Muscle layer of colon (tissue), 2 donors: ENCODE results near the gene GPR143.

ENCODE experiments used
- H3K27ac ChIP-seq: one replicate; pipeline ENCODE4 v1.7.0; 2013; ENCODE audit warnings: low read depth, mild to moderate bottlenecking, low read length, moderate library complexity
- H3K27me3 ChIP-seq, 2 donors: one replicate each; pipeline ENCODE4 v1.7.0; 2013; ENCODE audit warnings: low read length in 2 of 2, mild to moderate bottlenecking in 2 of 2; ENCODE audit not compliant: insufficient read depth in 2 of 2, control insufficient read depth in 1 of 2
- H3K36me3 ChIP-seq: one replicate; pipeline ENCODE4 v1.7.0; 2013; ENCODE audit warnings: mild to moderate bottlenecking, low read length; ENCODE audit not compliant: insufficient read depth
- H3K4me1 ChIP-seq: one replicate; pipeline ENCODE4 v1.7.0; 2013; ENCODE audit warnings: mild to moderate bottlenecking, low read length; ENCODE audit not compliant: insufficient read depth
- H3K4me3 ChIP-seq, 2 donors: one replicate each; pipeline ENCODE4 v1.7.0; 2013; ENCODE audit warnings: low read length in 2 of 2, low read depth in 1 of 2, mild to moderate bottlenecking in 1 of 2, moderate library complexity in 1 of 2
- H3K9ac ChIP-seq: one replicate; pipeline ENCODE4 v1.7.0; 2013; ENCODE audit warnings: low read length
- H3K9me3 ChIP-seq: one replicate; pipeline ENCODE4 v1.7.0; 2013; ENCODE audit warnings: mild to moderate bottlenecking, low read length
- donor health status: abdominal sarcoma.
- donor health status: Adenocarcinoma of cecum.

The GPR143 gene

GRCh38 chrX:9730752-9731151 is 34.9 kb downstream of the GPR143 start:
- Histone ChIP-seq H3K27ac (no peak overlapping the region), H3K36me3 (no peaks in the 10 kb centered on the region), H3K4me3 (no peak overlapping the region), H3K27me3 (peaks cover 0 to 5% of the 10 kb centered on the region in 2 donors), H3K9ac (no peak overlapping the region), H3K4me1 (no peaks in the 10 kb centered on the region), H3K9me3 (peaks cover 3% of the 10 kb centered on the region)

GRCh38 chrX:9730078-9730477 is 35.6 kb downstream of the GPR143 start:
- H3K36me3 ChIP-seq, result no peaks in the 10 kb centered on the region
- H3K9me3 ChIP-seq, result peaks cover 3% of the 10 kb centered on the region
- peaks cover 0 to 5% of the 10 kb centered on the region in 2 donors for H3K27me3 ChIP-seq
- no peak overlapping the region for H3K27ac ChIP-seq
- H3K4me1 ChIP-seq, result no peaks in the 10 kb centered on the region
- no peak overlapping the region for H3K4me3 ChIP-seq
- no peak overlapping the region for H3K9ac ChIP-seq

- H3K9ac ChIP-seq, result no peak overlapping the region
- H3K27ac ChIP-seq, result no peak overlapping the region
- H3K36me3 ChIP-seq, result no peaks in the 10 kb centered on the region
- H3K27me3 ChIP-seq, result peaks cover 0 to 5% of the 10 kb centered on the region in 2 donors
- no peaks in the 10 kb centered on the region for H3K4me1 ChIP-seq
- H3K9me3 ChIP-seq, result peaks cover 3% of the 10 kb centered on the region
- H3K4me3 ChIP-seq, result no peak overlapping the region
These were observed 36.3 kb downstream of the GPR143 start for GRCh38 chrX:9729171-9729885.

GRCh38 chrX:9728261-9728660 is 37.4 kb downstream of the GPR143 start:
- H3K4me1 ChIP-seq, result no peaks in the 10 kb centered on the region
- H3K9ac ChIP-seq, result no peak overlapping the region
- no peak overlapping the region for H3K4me3 ChIP-seq
- no peak overlapping the region for H3K27ac ChIP-seq
- no peaks in the 10 kb centered on the region for H3K9me3 ChIP-seq
- no peaks in the 10 kb centered on the region for H3K36me3 ChIP-seq
- H3K27me3 ChIP-seq, result peaks cover 0 to 5% of the 10 kb centered on the region in 2 donors

- peaks cover 5% of the 10 kb centered on the region for H3K9me3 ChIP-seq
- no peaks in the 10 kb centered on the region for H3K27me3 ChIP-seq
- H3K9ac ChIP-seq, result no peak overlapping the region
- no peak overlapping the region for H3K27ac ChIP-seq
- H3K36me3 ChIP-seq, result no peaks in the 10 kb centered on the region
- H3K4me3 ChIP-seq, result no peak overlapping the region
- H3K4me1 ChIP-seq, result no peaks in the 10 kb centered on the region
These were observed 40.9 kb downstream of the GPR143 start for GRCh38 chrX:9724711-9725110.

GRCh38 chrX:9717376-9717775 is 48.3 kb downstream of the GPR143 start:
- peaks cover 14% of the 10 kb centered on the region for H3K36me3 ChIP-seq
- no peak overlapping the region for H3K9ac ChIP-seq
- peaks cover 3% of the 10 kb centered on the region for H3K9me3 ChIP-seq
- no peaks in the 10 kb centered on the region for H3K4me1 ChIP-seq
- no peak overlapping the region for H3K4me3 ChIP-seq
- H3K27ac ChIP-seq, result no peak overlapping the region
- no peaks in the 10 kb centered on the region for H3K27me3 ChIP-seq

- H3K36me3 ChIP-seq, result peaks cover 8% of the 10 kb centered on the region
- no peak overlapping the region for H3K27ac ChIP-seq
- no peak overlapping the region for H3K4me3 ChIP-seq
- peaks cover under 1% of the 10 kb centered on the region for H3K9me3 ChIP-seq
- no peaks in the 10 kb centered on the region for H3K4me1 ChIP-seq
- no peak overlapping the region for H3K9ac ChIP-seq
- H3K27me3 ChIP-seq, result no peaks in the 10 kb centered on the region
These were observed 55.3 kb downstream of the GPR143 start for GRCh38 chrX:9710332-9710731.

- H3K9me3 ChIP-seq, result peaks cover 5% of the 10 kb centered on the region
- H3K27ac ChIP-seq, result no peak overlapping the region
- H3K4me3 ChIP-seq, result no peak overlapping the region
- H3K9ac ChIP-seq, result no peak overlapping the region
- H3K4me1 ChIP-seq, result no peaks in the 10 kb centered on the region
- peaks cover 8% of the 10 kb centered on the region for H3K36me3 ChIP-seq
- no peaks in the 10 kb centered on the region for H3K27me3 ChIP-seq
These were observed 56.6 kb downstream of the GPR143 start for GRCh38 chrX:9708923-9709553.

GRCh38 chrX:9708086-9708485 is 57.6 kb downstream of the GPR143 start:
- Histone ChIP-seq H3K4me3 (no peak overlapping the region), H3K27ac (no peak overlapping the region), H3K36me3 (peaks cover 8% of the 10 kb centered on the region), H3K27me3 (no peaks in the 10 kb centered on the region), H3K9ac (no peak overlapping the region), H3K9me3 (peaks cover 5% of the 10 kb centered on the region), H3K4me1 (no peaks in the 10 kb centered on the region)

GRCh38 chrX:9707306-9708033 is 58.2 kb downstream of the GPR143 start:
- H3K9me3 ChIP-seq, result peaks cover 5% of the 10 kb centered on the region
- no peak overlapping the region for H3K27ac ChIP-seq
- H3K4me1 ChIP-seq, result no peaks in the 10 kb centered on the region

GRCh38 chrX:9706421-9706820 is 59.2 kb downstream of the GPR143 start:
- Histone ChIP-seq H3K27me3 (no peaks in the 10 kb centered on the region), H3K4me1 (no peaks in the 10 kb centered on the region), H3K4me3 (no peak overlapping the region), H3K36me3 (peaks cover 1% of the 10 kb centered on the region), H3K9me3 (peaks cover 5% of the 10 kb centered on the region), H3K9ac (no peak overlapping the region), H3K27ac (no peak overlapping the region)

More at GRCh38 chrX:9707306-9708033, 58.2 kb downstream of the GPR143 start:
- H3K4me3 ChIP-seq, result no peak overlapping the region
- no peaks in the 10 kb centered on the region for H3K27me3 ChIP-seq
- H3K9ac ChIP-seq, result no peak overlapping the region
- H3K36me3 ChIP-seq, result peaks cover 8% of the 10 kb centered on the region
